ENCODE measurements around the gene CEACAM16. TPM values are rescaled to one million over a fixed set of nuclear protein-coding genes. Genes with fewer than 3 reads are reported as not detected.
"Not testable (repeated sequence)": the region's sequence is repeated elsewhere in the genome, so short reads cannot be mapped to it uniquely, and the experiment has no call there.

CEACAM16 gene
- total RNA-seq, 2 donors from 2014 or later: 0.52 TPM; not detected in 1

DNA sequence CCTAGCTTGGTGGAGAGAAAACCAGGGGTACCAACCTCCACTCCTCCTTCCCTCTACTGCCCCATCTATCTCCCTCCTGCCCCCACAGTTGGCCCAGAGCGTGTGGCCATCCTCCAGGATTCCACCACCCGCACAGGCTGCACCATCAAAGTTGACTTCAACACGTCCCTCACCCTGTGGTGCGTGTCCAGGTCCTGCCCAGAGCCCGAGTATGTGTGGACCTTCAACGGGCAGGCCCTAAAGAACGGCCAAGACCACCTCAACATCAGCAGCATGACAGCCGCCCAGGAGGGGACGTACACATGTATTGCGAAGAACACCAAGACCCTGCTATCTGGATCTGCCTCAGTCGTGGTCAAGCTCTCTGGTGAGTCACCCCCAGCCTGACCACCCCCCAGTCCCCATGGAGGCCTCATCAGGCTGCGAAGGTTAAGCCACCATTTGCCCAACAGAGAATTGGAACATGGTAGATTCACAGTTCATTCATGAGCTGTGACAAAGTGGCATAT is 6.6 kb downstream of the CEACAM16 start:
- no peak overlapping the region for H3K27ac ChIP-seq
- intact Hi-C loops (cut with DNase I): no loop called here
- no peaks in the 10 kb centered on the region for H3K27me3 ChIP-seq
- TF ChIP-seq, protein P1, sequence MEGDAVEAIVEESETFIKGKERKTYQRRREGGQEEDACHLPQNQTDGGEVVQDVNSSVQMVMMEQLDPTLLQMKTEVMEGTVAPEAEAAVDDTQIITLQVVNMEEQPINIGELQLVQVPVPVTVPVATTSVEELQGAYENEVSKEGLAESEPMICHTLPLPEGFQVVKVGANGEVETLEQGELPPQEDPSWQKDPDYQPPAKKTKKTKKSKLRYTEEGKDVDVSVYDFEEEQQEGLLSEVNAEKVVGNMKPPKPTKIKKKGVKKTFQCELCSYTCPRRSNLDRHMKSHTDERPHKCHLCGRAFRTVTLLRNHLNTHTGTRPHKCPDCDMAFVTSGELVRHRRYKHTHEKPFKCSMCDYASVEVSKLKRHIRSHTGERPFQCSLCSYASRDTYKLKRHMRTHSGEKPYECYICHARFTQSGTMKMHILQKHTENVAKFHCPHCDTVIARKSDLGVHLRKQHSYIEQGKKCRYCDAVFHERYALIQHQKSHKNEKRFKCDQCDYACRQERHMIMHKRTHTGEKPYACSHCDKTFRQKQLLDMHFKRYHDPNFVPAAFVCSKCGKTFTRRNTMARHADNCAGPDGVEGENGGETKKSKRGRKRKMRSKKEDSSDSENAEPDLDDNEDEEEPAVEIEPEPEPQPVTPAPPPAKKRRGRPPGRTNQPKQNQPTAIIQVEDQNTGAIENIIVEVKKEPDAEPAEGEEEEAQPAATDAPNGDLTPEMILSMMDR (IDR thresholded peaks at IDR 0.05): no peak
- H3K4me1 ChIP-seq: no peaks in the 10 kb centered on the region
- no peak overlapping the region for H3K4me3 ChIP-seq
- no peak for DNase-seq
- no peaks in the 10 kb centered on the region for H3K36me3 ChIP-seq
- no peaks in the 10 kb centered on the region for H3K9me3 ChIP-seq
- no peak overlapping the region for H3K9ac ChIP-seq (ENCODE audit: low read depth in 2 of 2, low read length in 2 of 2)

DNA sequence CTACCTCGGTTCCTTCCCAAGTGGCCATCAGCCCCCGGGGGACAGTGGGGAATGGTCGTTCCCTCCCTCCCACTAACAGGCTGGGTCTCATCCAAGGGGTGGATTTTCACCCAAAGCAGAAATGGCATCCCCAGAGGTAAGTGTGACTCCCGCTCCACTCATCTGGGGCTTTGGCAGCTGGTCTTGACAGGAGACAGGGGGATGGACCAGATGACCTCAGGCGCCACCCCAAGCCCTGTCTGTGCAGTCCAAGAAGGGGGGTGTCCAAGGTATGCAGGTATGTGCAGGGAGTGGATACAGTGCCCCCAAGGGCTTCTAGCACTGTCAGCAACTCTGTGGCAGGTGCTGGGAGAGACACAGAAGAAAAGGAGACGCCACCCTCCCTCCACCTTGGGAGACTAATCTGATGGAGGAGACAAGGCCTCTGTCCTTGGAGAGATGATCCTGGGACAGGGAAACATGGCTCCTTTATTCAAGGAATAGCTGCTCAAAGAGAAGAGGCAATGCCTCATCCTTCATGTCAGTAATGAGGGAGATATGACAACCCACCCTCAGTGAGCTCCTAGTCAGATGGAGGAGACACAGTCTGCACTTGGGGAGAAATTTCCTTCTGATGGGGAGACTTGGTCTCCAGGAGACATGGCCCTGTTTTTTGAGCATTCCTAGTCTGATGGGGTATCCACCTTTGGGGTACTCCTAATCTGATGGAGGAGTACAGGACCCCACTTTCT is 7.7 kb downstream of the CEACAM16 start:
- Histone ChIP-seq H3K4me1 (no peaks in the 10 kb centered on the region), H3K36me3 (no peaks in the 10 kb centered on the region), H3K4me3 (no peak overlapping the region), H3K27me3 (no peaks in the 10 kb centered on the region), H3K9ac (ENCODE audit: low read depth in 2 of 2, low read length in 2 of 2) (no peak overlapping the region), H3K9me3 (no peaks in the 10 kb centered on the region), H3K27ac (no peak overlapping the region)
- intact Hi-C loops (cut with DNase I): no loop called here
- DNase-seq: no peak
- TF ChIP-seq, protein P1 (IDR thresholded peaks at IDR 0.05): no peak

DNA sequence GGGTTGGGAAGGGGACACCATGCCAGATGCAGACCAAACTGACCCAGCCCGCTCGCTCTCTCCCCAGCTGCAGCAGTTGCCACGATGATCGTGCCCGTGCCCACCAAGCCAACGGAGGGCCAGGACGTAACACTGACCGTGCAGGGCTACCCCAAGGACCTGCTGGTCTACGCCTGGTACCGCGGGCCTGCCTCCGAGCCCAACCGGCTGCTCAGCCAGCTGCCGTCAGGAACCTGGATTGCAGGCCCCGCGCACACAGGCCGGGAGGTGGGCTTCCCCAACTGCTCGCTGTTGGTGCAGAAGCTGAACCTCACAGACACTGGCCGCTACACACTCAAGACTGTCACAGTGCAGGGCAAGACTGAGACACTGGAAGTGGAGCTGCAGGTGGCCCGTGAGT is 8.8 kb downstream of the CEACAM16 start:
- H3K36me3 ChIP-seq: no peaks in the 10 kb centered on the region
- H3K9me3 ChIP-seq: no peaks in the 10 kb centered on the region
- H3K4me3 ChIP-seq: no peak overlapping the region
- DNase-seq: no peak
- TF ChIP-seq, protein P1 (IDR thresholded peaks at IDR 0.05): no peak
- intact Hi-C loops (cut with DNase I): no loop called here
- no peak overlapping the region for H3K9ac ChIP-seq (ENCODE audit: low read depth in 2 of 2, low read length in 2 of 2)
- H3K27ac ChIP-seq: no peak overlapping the region
- H3K27me3 ChIP-seq: no peaks in the 10 kb centered on the region
- H3K4me1 ChIP-seq: no peaks in the 10 kb centered on the region

DNA sequence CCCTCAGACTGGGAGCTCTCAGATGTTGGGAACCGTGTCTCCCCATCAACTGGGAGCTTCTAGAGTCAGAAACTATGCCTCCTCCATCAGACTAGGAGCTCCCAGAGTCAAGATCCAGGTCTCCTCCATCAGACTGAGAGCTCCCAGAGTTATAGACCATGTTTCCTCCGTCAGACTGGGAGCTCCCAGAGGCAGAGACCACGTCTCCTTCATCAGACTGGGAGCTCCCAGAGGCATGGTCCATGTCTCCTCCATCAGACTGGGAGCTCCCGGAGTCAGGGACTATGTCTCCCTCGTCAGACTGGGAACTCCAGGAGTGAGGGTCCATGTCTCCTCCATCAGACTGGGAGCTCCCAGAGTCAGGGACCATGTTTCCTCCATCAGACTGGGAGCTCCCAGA is 10.0 kb downstream of the CEACAM16 start:
- no peak overlapping the region for H3K27ac ChIP-seq
- H3K36me3 ChIP-seq: no peaks in the 10 kb centered on the region
- intact Hi-C loops (cut with DNase I): no loop called here
- H3K9ac ChIP-seq (ENCODE audit: low read depth in 2 of 2, low read length in 2 of 2): no peak overlapping the region
- H3K4me3 ChIP-seq: no peak overlapping the region
- TF ChIP-seq, protein P1 (IDR thresholded peaks at IDR 0.05): no peak
- no peaks in the 10 kb centered on the region for H3K4me1 ChIP-seq
- no peak for DNase-seq
- no peaks in the 10 kb centered on the region for H3K9me3 ChIP-seq
- no peaks in the 10 kb centered on the region for H3K27me3 ChIP-seq

DNA sequence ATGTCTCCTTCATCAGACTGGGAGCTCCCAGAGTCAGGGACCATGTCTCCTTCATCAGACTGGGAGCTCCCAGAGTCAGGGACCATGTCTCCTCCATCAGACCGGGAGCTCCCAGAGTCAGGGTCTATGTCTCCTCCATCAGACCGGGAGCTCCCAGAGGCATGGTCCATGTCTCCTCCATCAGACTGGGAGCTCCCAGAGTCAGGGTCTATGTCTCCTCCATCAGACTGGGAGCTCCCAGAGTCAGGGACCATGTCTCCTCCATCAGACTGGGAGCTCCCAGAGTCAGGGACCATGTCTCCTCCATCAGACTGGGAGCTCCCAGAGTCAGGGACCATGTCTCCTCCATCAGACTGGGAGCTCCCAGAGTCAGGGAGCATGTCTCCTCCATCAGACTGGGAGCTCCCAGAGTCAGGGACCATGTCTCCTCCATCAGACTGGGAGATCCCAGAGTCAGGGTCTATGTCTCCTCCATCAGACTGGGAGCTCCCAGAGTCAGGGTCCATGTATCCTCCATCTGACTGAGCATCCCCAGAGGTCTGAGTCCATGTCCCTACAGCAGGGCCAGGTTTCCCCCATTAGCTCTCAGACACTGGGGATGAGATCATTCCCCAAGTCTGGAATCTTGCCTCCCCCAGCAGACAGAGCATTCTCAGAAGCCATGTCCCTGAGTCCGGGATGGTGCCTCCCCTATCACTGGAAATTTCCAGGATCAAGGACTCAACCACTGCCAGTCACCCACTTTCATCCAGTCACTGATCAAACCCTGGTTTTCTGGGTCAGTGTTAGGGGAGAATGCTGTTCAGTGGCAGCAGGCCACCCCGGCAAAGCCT is 10.7 kb downstream of the CEACAM16 start:
- H3K9me3 ChIP-seq; H3K36me3 ChIP-seq; H3K4me3 ChIP-seq; H3K4me1 ChIP-seq; H3K9ac ChIP-seq (ENCODE audit: low read depth in 2 of 2, low read length in 2 of 2); intact Hi-C loops (cut with DNase I); H3K27ac ChIP-seq; DNase-seq; H3K27me3 ChIP-seq: not testable (repeated sequence)
